HepG2 (cell line): ENCODE data around the gene TAF1D. TPM values are rescaled to one million over a fixed set of nuclear protein-coding genes. Genes with fewer than 3 reads are reported as not detected.
A peak's percentile ranks its signal among the peaks of the same experiment; 100 is the strongest.

Source experiments
- BCL3 ChIP-seq: sonication (generic); formaldehyde crosslinking; IDR thresholded peaks from 2 replicates; pipeline ENCODE4 v1.5.1; 2020; ENCODE audit warnings: mild to moderate bottlenecking, missing genetic modification reagents, moderate library complexity
- FOSL1 ChIP-seq: sonication (generic); formaldehyde crosslinking; IDR thresholded peaks from 2 replicates; pipeline ENCODE4 v1.9.0; 2021; ENCODE audit warnings: missing genetic modification reagents, borderline replicate concordance
- KAT2B ChIP-seq: fragments of 150-350 bp; IDR thresholded peaks from 2 replicates; pipeline ENCODE4 v1.6.1; 2014; ENCODE audit warnings: low read depth, low read length, borderline replicate concordance
- KDM5A ChIP-seq: fragments of 200-600 bp; sonication (generic); IDR thresholded peaks from 2 replicates; pipeline ENCODE4 v1.7.0; 2018; ENCODE audit warnings: antibody characterized with exemption, mild to moderate bottlenecking, low read length, borderline replicate concordance
- MYC ChIP-seq: sonication (generic); formaldehyde crosslinking; IDR thresholded peaks from 2 replicates; pipeline ENCODE4 v1.9.0; 2021; ENCODE audit warnings: missing genetic modification reagents, borderline replicate concordance
- NFIB ChIP-seq: sonication (generic); formaldehyde crosslinking; IDR thresholded peaks from 2 replicates; pipeline ENCODE4 v1.9.0; 2021; ENCODE audit warnings: missing genetic modification reagents, mild to moderate bottlenecking, borderline replicate concordance
- PAXIP1 ChIP-seq: sonication (generic); formaldehyde crosslinking; conservative IDR thresholded peaks from 2 replicates; pipeline ENCODE4 v1.4.0; 2020; ENCODE audit warnings: mild to moderate bottlenecking, missing genetic modification reagents, moderate library complexity
- PRDM10 ChIP-seq: sonication (generic); formaldehyde crosslinking; IDR thresholded peaks from 2 replicates; pipeline ENCODE4 v1.4.0; 2020; ENCODE audit warnings: low read depth, missing genetic modification reagents
- PRPF4 ChIP-seq: fragments of 200-400 bp; formaldehyde crosslinking; IDR thresholded peaks from 2 replicates; pipeline ENCODE4 v1.6.1; 2016; ENCODE audit warnings: low read length, low read depth; ENCODE audit not compliant: poor library complexity, severe bottlenecking
- SMARCC2 ChIP-seq: fragments of 450-650 bp; IDR thresholded peaks from 2 replicates; pipeline ENCODE4 v1.6.1; 2017; ENCODE audit warnings: antibody characterized with exemption, mild to moderate bottlenecking
- ZNF687 ChIP-seq: sonication (generic); formaldehyde crosslinking; IDR thresholded peaks from 2 replicates; pipeline ENCODE4 v1.5.1; 2020; ENCODE audit warnings: mild to moderate bottlenecking, missing genetic modification reagents, moderate library complexity
- ZNF747 ChIP-seq: sonication (generic); formaldehyde crosslinking; IDR thresholded peaks from 2 replicates; pipeline ENCODE4 v1.8.1; 2023; ENCODE audit warnings: missing genetic modification reagents, mild to moderate bottlenecking, borderline replicate concordance
- ZNF776 ChIP-seq: sonication (generic); formaldehyde crosslinking; IDR thresholded peaks from 2 replicates; pipeline ENCODE4 v1.4.0; 2020; ENCODE audit warnings: mild to moderate bottlenecking, missing genetic modification reagents
- polyA plus RNA-seq, 8 experiments: library from polyadenylated mRNA; depleted of rRNA in 3 of 8; stranded (reverse) in 7 of 8; unstranded in 1 of 8; fragments of >200 nt; fragmentation: Illumina TruSeq in 4 of 8; extraction: Trizol in 4 of 8; gene quantifications; 2 replicates each; pipeline versions ENCODE4 v1.2.1 to v1.2.3, GENCODE V29; 2011 to 2016; ENCODE audit warnings: low read depth in 4 of 8, missing spikeins in 1 of 8, mixed read lengths in 1 of 8; ENCODE audit not compliant: insufficient read depth in 1 of 8
- total RNA-seq, 5 experiments: library from RNA; depleted of rRNA; stranded (reverse); fragments of >200 nt; fragmentation: Illumina TruSeq; extraction: Trizol; gene quantifications; 2 replicates each; pipeline ENCODE4 v1.2.3, GENCODE V29; 2016; ENCODE audit warnings: low read depth in 1 of 5

TAF1D gene
- total and polyA plus RNA-seq, 2 of the 13 experiments (the other 11 are each of a cell fraction or from before 2014, with no cell fraction given), result 132 to 207 TPM

- no peak for TF ChIP-seq PAXIP1
- peak; percentile 53; the same call in 1 of the 2 replicates for TF ChIP-seq ZNF747 (CRISPR knock-in tag)
- TF ChIP-seq ZNF776 (CRISPR knock-in tag), result no peak
- TF ChIP-seq SMARCC2, result no peak
- TF ChIP-seq PRDM10 (CRISPR knock-in tag), result peak; percentile 67
- peak; percentile 36; the same call in 1 of the 2 replicates for TF ChIP-seq KDM5A
- no peak for TF ChIP-seq KAT2B
- peak; percentile 52; the same call in 1 of the 2 replicates for TF ChIP-seq NFIB (CRISPR knock-in tag)
- no peak for TF ChIP-seq PRPF4
- no peak for TF ChIP-seq FOSL1 (CRISPR knock-in tag)
- peak; percentile 75 for TF ChIP-seq BCL3 (CRISPR knock-in tag)
- peak; percentile 88 for TF ChIP-seq ZNF687
- TF ChIP-seq MYC (CRISPR knock-in tag), result peak; percentile 86
Observed at GRCh38 chr11:93741094-93741881, at the start of gene TAF1D, which contains the start of gene C11orf54 (continued).
